BJ (cell line): ENCODE results near the gene CYP11A1. TPM values are rescaled to one million over a fixed set of nuclear protein-coding genes. Genes with fewer than 3 reads are reported as not detected.

ENCODE experiments used
- CTCF ChIA-PET: fragments of 350-600 bp; formaldehyde crosslinking; extraction: SDS; loops from one replicate; lab custom pipeline; 2021; ENCODE audit warnings: antibody characterized with exemption, inconsistent platforms; lab: Yijun Ruan, JAX
- POLR2A ChIA-PET: fragments of 300-600 bp; sonication (Branson Sonifier 250); formaldehyde crosslinking; extraction: SDS; loops from one replicate; lab custom pipeline; 2021; ENCODE audit warnings: antibody characterized with exemption; lab: Charles Lee
- DNase-seq: peaks from one replicate; pipeline ENCODE4 v3.0.0-alpha.2; 2011; ENCODE audit warnings: low read depth
- H3K27me3 ChIP-seq: 2 replicates; pipeline ENCODE4 v1.6.0; 2011; ENCODE audit warnings: low read length; ENCODE audit not compliant: control insufficient read depth, insufficient read depth
- H3K36me3 ChIP-seq: 2 replicates; pipeline ENCODE4 v1.5.1; 2011; ENCODE audit warnings: low read length; ENCODE audit not compliant: control insufficient read depth, insufficient read depth
- H3K4me3 ChIP-seq: 2 replicates; pipeline ENCODE4 v1.5.1; 2011; ENCODE audit warnings: low read depth, mild to moderate bottlenecking, control low read depth, low read length
- polyA plus RNA-seq: library from polyadenylated mRNA; depleted of rRNA; stranded (reverse); fragments of >200 nt; gene quantifications from 2 replicates; pipeline ENCODE4 v1.2.3, GENCODE V29; 2011
- TF ChIP-seq, protein P1 (sequence below): IDR thresholded peaks from 2 replicates; pipeline ENCODE4 v1.5.1; 2011; ENCODE audit warnings: low read depth, mild to moderate bottlenecking, control low read depth, inconsistent platforms, low read length, moderate library complexity; ENCODE audit not compliant: insufficient read depth

Gene CYP11A1
- polyA plus RNA-seq, 1 experiment, result 0.70 TPM

GRCh38 chr15:74320352-74321247 lies 46.8 kb downstream of the CYP11A1 start:
- Histone ChIP-seq H3K4me3 (no peak overlapping the region), H3K27me3 (no peaks in the 10 kb centered on the region), H3K36me3 (no peaks in the 10 kb centered on the region)
- DNase-seq, result no peak
- CTCF ChIA-PET, result interaction anchor here (0.6 to 14.8 kb wide), 25 partner anchors 9 to 749 kb away, joined by 3 to 278 read pairs (median 5); partner anchors contain the start of gene ISLR2
- TF ChIP-seq, protein P1, sequence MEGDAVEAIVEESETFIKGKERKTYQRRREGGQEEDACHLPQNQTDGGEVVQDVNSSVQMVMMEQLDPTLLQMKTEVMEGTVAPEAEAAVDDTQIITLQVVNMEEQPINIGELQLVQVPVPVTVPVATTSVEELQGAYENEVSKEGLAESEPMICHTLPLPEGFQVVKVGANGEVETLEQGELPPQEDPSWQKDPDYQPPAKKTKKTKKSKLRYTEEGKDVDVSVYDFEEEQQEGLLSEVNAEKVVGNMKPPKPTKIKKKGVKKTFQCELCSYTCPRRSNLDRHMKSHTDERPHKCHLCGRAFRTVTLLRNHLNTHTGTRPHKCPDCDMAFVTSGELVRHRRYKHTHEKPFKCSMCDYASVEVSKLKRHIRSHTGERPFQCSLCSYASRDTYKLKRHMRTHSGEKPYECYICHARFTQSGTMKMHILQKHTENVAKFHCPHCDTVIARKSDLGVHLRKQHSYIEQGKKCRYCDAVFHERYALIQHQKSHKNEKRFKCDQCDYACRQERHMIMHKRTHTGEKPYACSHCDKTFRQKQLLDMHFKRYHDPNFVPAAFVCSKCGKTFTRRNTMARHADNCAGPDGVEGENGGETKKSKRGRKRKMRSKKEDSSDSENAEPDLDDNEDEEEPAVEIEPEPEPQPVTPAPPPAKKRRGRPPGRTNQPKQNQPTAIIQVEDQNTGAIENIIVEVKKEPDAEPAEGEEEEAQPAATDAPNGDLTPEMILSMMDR, result peak; percentile 77
- POLR2A ChIA-PET, result no interaction called here

DNA sequence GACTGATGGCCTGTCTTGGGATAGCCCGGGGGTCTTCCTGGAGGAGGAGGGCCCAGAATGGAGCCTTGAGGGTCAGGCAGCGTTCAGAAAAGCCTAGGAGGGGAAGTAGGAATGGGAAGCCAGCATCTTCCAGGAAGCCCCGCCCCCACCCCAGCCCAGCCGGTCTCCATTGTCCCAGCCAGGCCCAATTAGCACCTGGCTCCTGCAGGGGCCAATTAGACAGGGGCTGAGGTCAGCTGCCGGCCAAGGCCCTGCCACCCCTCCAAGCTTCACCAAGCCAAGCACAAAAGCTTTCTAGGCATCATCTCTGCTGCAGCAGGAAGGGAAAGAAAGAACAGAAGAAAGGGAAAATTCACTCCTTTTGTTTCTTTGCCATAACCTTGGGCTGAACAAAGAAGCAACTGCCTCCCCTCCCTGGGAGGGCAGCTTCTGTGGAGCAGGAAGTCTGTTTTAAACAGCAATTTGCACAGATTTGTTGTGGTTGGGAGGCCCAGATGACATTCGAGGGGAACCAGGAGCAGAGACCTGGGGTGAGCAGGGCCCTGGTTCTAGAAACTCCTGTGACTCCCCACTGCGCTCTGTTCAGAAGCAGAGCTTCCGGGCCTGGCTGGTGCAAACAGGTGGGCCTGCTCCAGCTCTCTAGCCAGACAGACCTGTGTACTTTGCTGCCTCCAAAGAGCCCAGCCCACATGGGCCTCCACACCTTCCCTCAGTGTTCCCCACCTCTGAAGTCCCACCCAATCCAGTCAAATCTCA lies 47.7 kb downstream of the CYP11A1 start:
- DNase-seq, result no peak
- POLR2A ChIA-PET, result no interaction called here
- TF ChIP-seq, protein P1, result no peak
- CTCF ChIA-PET, result interaction anchor here (0.8 to 14.8 kb wide), 14 partner anchors 9 to 351 kb away, joined by 3 to 278 read pairs (median 6); partner anchors contain the start of gene ISLR2
- Histone ChIP-seq H3K36me3 (no peaks in the 10 kb centered on the region), H3K27me3 (no peaks in the 10 kb centered on the region), H3K4me3 (no peak overlapping the region)

GRCh38 chr15:74319138-74319460 lies 48.3 kb downstream of the CYP11A1 start:
- no peak overlapping the region for H3K4me3 ChIP-seq
- DNase-seq, result no peak
- ChIA-PET CTCF (interaction anchor here (1.6 to 14.8 kb wide), 10 partner anchors 8 to 350 kb away, joined by 4 to 278 read pairs (median 25); partner anchors contain the start of gene ISLR2), POLR2A (no interaction called here)
- TF ChIP-seq, protein P1, result no peak
- H3K27me3 ChIP-seq, result no peaks in the 10 kb centered on the region
- H3K36me3 ChIP-seq, result no peaks in the 10 kb centered on the region

DNA sequence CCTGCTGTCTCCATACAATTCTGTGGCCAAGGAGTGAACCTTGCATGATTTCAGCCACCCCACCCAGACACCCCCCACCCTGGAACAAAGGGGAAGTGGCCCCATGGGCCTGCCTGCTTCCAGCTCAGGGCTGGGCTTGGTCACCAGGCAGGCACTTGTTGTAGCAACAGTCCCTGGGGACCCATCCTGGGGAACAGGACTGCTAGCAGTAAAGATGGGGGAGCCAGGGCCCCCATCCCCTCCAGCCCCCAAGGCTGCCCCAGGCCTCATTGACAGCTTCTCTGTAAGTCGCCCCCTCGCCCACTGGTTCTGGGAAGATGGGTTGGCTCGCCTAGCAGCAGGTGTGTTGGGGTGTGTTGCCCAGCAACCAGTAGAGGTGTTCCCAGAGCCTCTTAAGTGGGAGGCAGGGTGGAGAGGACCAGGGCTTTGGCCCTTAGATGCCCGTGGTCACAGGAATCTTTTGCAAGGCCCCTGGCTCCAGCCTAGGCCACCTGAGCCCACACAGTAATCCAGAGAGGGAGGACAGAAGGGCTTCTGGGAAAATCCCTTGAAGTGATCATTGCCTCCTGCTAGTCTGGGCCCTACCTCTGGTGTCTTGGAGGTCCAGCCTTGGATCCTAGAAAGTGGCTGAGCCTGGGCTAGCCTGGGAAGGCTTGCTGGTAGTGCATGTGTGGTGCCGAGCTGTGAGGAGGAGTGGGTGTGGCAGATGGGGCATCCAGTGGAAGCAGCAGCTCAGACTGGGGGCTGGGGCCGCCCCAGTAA lies 48.9 kb downstream of the CYP11A1 start:
- CTCF ChIA-PET, result interaction anchor here (1.0 to 14.8 kb wide), 7 partner anchors 7 to 267 kb away, joined by 3 to 278 read pairs (median 40); partner anchors contain the start of gene ISLR2
- no peak for DNase-seq
- POLR2A ChIA-PET, result no interaction called here
- Histone ChIP-seq H3K27me3 (no peaks in the 10 kb centered on the region), H3K4me3 (no peak overlapping the region), H3K36me3 (no peaks in the 10 kb centered on the region)
- TF ChIP-seq, protein P1, result no peak
